GM23338 (cell line): ENCODE measurements around the gene SEMA3C. TPM values are rescaled to one million over a fixed set of nuclear protein-coding genes. Genes with fewer than 3 reads are reported as not detected.

Source experiments
- ATAC-seq: fragments of 200-7000 bp; cut with Tn5 transposase; 3 replicates; pipeline ENCODE4 v1.9.1; 2020
- DNase-seq: peaks from one replicate; pipeline ENCODE4 v3.0.0-alpha.2; 2015; ENCODE audit warnings: low spot score
- H2AFZ ChIP-seq: fragments of 200-600 bp; sonication (generic); 2 replicates; pipeline ENCODE4 v1.8.0; 2016; ENCODE audit warnings: antibody characterized with exemption, mild to moderate bottlenecking, moderate library complexity
- H3F3A ChIP-seq: fragments of 200-600 bp; sonication (generic); replicated peaks from 2 replicates; pipeline ENCODE4 v1.8.0; 2017; ENCODE audit warnings: antibody characterized with exemption, mixed run types, low read depth
- H3K27ac ChIP-seq: fragments of 200-600 bp; sonication (generic); 2 replicates; pipeline ENCODE4 v1.6.1; 2016; ENCODE audit warnings: low read depth
- H3K27me3 ChIP-seq: fragments of 200-600 bp; sonication (generic); 2 replicates; pipeline ENCODE4 v1.8.0; 2016; ENCODE audit warnings: mild to moderate bottlenecking, mixed run types, moderate library complexity; ENCODE audit not compliant: insufficient read depth
- H3K36me3 ChIP-seq: fragments of 200-600 bp; sonication (generic); 2 replicates; pipeline ENCODE4 v1.8.0; 2016; ENCODE audit warnings: mild to moderate bottlenecking; ENCODE audit not compliant: insufficient read depth
- H3K4me1 ChIP-seq: fragments of 200-600 bp; sonication (generic); 2 replicates; pipeline ENCODE4 v1.8.0; 2016; ENCODE audit warnings: mild to moderate bottlenecking, moderate library complexity; ENCODE audit not compliant: insufficient read depth
- H3K4me2 ChIP-seq: fragments of 200-600 bp; sonication (generic); 2 replicates; pipeline ENCODE4 v1.7.1; 2017; ENCODE audit warnings: mixed run types
- H3K4me3 ChIP-seq: fragments of 200-600 bp; sonication (generic); 2 replicates; pipeline ENCODE4 v1.6.1; 2016; ENCODE audit warnings: mixed run types
- H3K79me2 ChIP-seq: fragments of 200-600 bp; sonication (generic); replicated peaks from 2 replicates; pipeline ENCODE4 v1.8.0; 2017; ENCODE audit warnings: mild to moderate bottlenecking; ENCODE audit not compliant: insufficient read depth
- H3K9me2 ChIP-seq: fragments of 200-600 bp; sonication (generic); 2 replicates; pipeline ENCODE4 v1.8.0; 2017; ENCODE audit not compliant: insufficient read depth
- H4K20me1 ChIP-seq: fragments of 200-600 bp; sonication (generic); replicated peaks from 2 replicates; pipeline ENCODE4 v1.8.0; 2017; ENCODE audit warnings: mild to moderate bottlenecking; ENCODE audit not compliant: insufficient read depth
- H3K27ac Mint-ChIP-seq: 2 replicates; pipeline ENCODE4 v1.8.0; 2020; ENCODE audit warnings: inconsistent platforms, mild to moderate bottlenecking, moderate library complexity, mixed read lengths
- H3K27me3 Mint-ChIP-seq: 3 replicates; pipeline ENCODE4 v1.8.0; 2022; ENCODE audit warnings: low read depth, mild to moderate bottlenecking, moderate library complexity, mixed read lengths, inconsistent platforms; ENCODE audit not compliant: insufficient read depth, poor library complexity
- H3K36me3 Mint-ChIP-seq: 3 replicates; pipeline ENCODE4 v1.8.0; 2021; ENCODE audit warnings: low read depth, mild to moderate bottlenecking, inconsistent platforms, moderate library complexity, mixed read lengths
- H3K4me1 Mint-ChIP-seq: 3 replicates; pipeline ENCODE4 v1.8.0; 2020; ENCODE audit warnings: mild to moderate bottlenecking, inconsistent platforms, mixed read lengths
- H3K4me3 Mint-ChIP-seq: 3 replicates; pipeline ENCODE4 v1.8.0; 2021; ENCODE audit warnings: moderate library complexity, mild to moderate bottlenecking, inconsistent platforms, mixed read lengths
- H3K9me3 Mint-ChIP-seq: 3 replicates; pipeline ENCODE4 v1.8.0; 2020; ENCODE audit warnings: moderate library complexity, mild to moderate bottlenecking, inconsistent platforms, mixed read lengths
- CREB1 ChIP-seq: fragments of 250-450 bp; sonication (Bioruptor Pico); IDR thresholded peaks from 2 replicates; pipeline ENCODE4 v1.5.0; 2020; ENCODE audit warnings: low read depth, mild to moderate bottlenecking, moderate library complexity
- CTCF ChIP-seq, 2 experiments: fragments of 200-600 bp in 1 of 2; sonication (generic) in 1 of 2; conservative IDR thresholded peaks; 2 replicates each; pipeline versions ENCODE4 v1.5.1 to v1.6.1; 2016 to 2017; ENCODE audit warnings: antibody characterized with exemption in 2 of 2, low read depth in 2 of 2, mild to moderate bottlenecking in 2 of 2, moderate library complexity in 1 of 2
- EZH2 ChIP-seq: fragments of 200-600 bp; sonication (generic); IDR thresholded peaks from one replicate; pipeline ENCODE4 v1.8.0; 2017; ENCODE audit warnings: antibody characterized with exemption, mild to moderate bottlenecking, low read depth; ENCODE audit not compliant: unreplicated experiment
- EZH2phosphoT487 ChIP-seq: fragments of 200-600 bp; sonication (generic); IDR thresholded peaks from one replicate; pipeline ENCODE4 v1.8.1; 2018; ENCODE audit warnings: antibody characterized with exemption; ENCODE audit not compliant: unreplicated experiment
- POLR2AphosphoS5 ChIP-seq: IDR thresholded peaks from 2 replicates; pipeline ENCODE4 v1.6.1; 2016; ENCODE audit warnings: antibody characterized with exemption, low read depth
- REST ChIP-seq: IDR thresholded peaks from one replicate; pipeline ENCODE4 v1.6.1; 2018; ENCODE audit warnings: antibody characterized with exemption; ENCODE audit not compliant: unreplicated experiment
- STAT1 ChIP-seq: IDR thresholded peaks from one replicate; pipeline ENCODE4 v1.6.1; 2016; ENCODE audit warnings: antibody characterized with exemption; ENCODE audit not compliant: unreplicated experiment
- ZNF462 ChIP-seq: fragments of 250-450 bp; sonication (Bioruptor Pico); IDR thresholded peaks from 2 replicates; pipeline ENCODE4 v1.5.0; 2020; ENCODE audit warnings: mild to moderate bottlenecking, moderate library complexity
- polyA plus RNA-seq: library from polyadenylated mRNA; unstranded; fragments of >200 nt; fragmentation: Nextera tagmentation; extraction: Ambion mirVana; gene quantifications from 2 replicates; pipeline ENCODE4 v1.2.1, GENCODE V29; 2016
- total RNA-seq: library from RNA; depleted of rRNA; stranded (reverse); fragments of >200 nt; shearing (Covaris generic); gene quantifications from 2 replicates; pipeline ENCODE4 v1.2.3, GENCODE V29; 2014

The SEMA3C gene
- total and polyA plus RNA-seq, 2 experiments from 2014 or later = 1.0 to 3.5 TPM

GRCh38 chr7:80902716-80903308, 16.0 kb downstream of the SEMA3C start (continued):
- TF ChIP-seq REST = no peak

- no peaks in the 10 kb centered on the region; the same call in 2 of the 3 replicates for H3K9me3 Mint-ChIP-seq
- peaks cover 15% of the 10 kb centered on the region; the same call in 2 of the 3 replicates for H3K4me1 Mint-ChIP-seq
- Histone ChIP-seq H3K4me2 (no peak overlapping the region), H4K20me1 (no peaks in the 10 kb centered on the region), H3K27ac (no peak overlapping the region), H3K27me3 (no peaks in the 10 kb centered on the region), H2AFZ (no peak overlapping the region), H3K4me1 (peaks cover 5% of the 10 kb centered on the region; the same call in 1 of the 2 replicates), H3K36me3 (no peaks in the 10 kb centered on the region), H3K4me3 (no peak overlapping the region), H3F3A (no peaks in the 10 kb centered on the region), H3K79me2 (no peaks in the 10 kb centered on the region), H3K9me2 (no peaks in the 10 kb centered on the region)
- ATAC-seq (no peak), DNase-seq (no peak)
- 0 out of 3 replicates have a peak, but pooled peaks cover 3% of the 10 kb centered on the region for H3K36me3 Mint-ChIP-seq
- TF ChIP-seq ZNF462 (no peak), EZH2 (no peak), CREB1 (CRISPR knock-in tag) (no peak), CTCF (conservative IDR thresholded peaks at IDR 0.05; ENCODE audit: low read depth in 2 of 2) (no peak), POLR2AphosphoS5 (no peak), REST (no peak), EZH2phosphoT487 (no peak), STAT1 (no peak)
- H3K4me3 Mint-ChIP-seq = no peak overlapping the region
- H3K27ac Mint-ChIP-seq = no peak overlapping the region
- H3K27me3 Mint-ChIP-seq = no peaks in the 10 kb centered on the region
Observed at GRCh38 chr7:80902019-80902418, 16.8 kb downstream of the SEMA3C start.
